Right renal pelvis (tissue), 4 donors: ENCODE data around the gene SLC22A4. TPM values are rescaled to one million over a fixed set of nuclear protein-coding genes. Genes with fewer than 3 reads are reported as not detected.

ENCODE experiments used
- DNase-seq, 4 donors: peaks; one replicate each; pipeline ENCODE4 v3.0.0-alpha.2; 2013; ENCODE audit warnings: low read depth in 4 of 4, low spot score in 3 of 4, missing footprints in 1 of 4
- polyA plus RNA-seq, 4 donors: library from polyadenylated mRNA; unstranded; fragments of 120-200 nt; gene quantifications; one replicate each; pipeline ENCODE4 v1.2.1, GENCODE V29; 2013; ENCODE audit not compliant: insufficient read length in 4 of 4

SLC22A4 gene
- 1 to 10 TPM; 4.2 to 6.6 (median 6.3) TPM for polyA plus RNA-seq

- DNase-seq: peak; percentile 80 to 91 (median 85)
Observed at GRCh38 chr5:132293992-132294727, at the start of gene SLC22A4. Gene SLC22A4 (plus strand): TSS chr5:132294394. CDS start chr5:132294617, 223 bp downstream.

- no peak for DNase-seq
Observed at GRCh38 chr5:132245593-132245992, 48.6 kb upstream of the SLC22A4 start.

- no peak for DNase-seq
Observed at GRCh38 chr5:132246806-132247205, 47.4 kb upstream of the SLC22A4 start.

DNA sequence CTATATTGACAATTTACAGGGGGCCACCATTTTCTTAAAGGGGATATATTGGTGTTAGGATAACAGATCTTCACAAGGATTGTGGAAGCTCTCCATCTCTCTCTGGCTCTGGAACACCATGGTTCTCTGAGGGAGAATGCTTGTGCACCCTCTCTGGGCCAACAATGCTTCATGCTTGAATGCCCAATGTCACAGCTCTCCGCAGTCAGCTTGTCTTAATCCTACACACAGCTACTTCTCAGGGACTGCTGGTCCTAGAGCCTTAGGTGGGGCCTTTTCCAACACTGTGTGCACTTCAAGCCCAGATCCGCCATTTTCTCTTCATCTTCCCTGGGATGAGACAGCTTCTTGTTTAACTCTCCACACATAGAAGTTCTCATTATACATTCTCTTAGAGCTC, 43.6 kb upstream of the SLC22A4 start:
- no peak for DNase-seq

DNA sequence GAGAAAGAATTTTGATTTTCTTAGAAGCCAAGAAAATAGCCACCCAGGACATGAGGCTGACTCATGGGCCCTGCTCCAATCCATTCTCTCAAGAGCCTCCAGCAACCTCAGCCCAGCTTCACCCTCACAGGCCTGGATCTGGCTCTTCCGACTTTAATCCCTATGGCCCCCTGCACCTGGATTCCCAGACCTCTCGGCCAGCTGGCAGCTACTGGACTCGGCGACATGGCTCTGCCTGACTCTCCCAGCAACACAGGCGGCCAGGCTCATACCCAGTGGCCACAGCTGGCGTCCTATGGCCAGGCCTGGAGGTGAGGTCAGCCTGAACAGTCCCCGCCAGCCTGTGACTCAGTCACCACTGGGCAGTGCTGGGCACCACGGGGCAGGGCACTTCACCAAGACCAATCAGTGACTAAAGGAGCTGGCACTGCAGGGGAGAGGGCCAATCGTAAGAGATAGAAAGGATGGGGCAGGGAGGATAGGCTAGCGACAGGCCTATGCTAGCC, 42.9 kb upstream of the SLC22A4 start:
- no peak for DNase-seq

DNA sequence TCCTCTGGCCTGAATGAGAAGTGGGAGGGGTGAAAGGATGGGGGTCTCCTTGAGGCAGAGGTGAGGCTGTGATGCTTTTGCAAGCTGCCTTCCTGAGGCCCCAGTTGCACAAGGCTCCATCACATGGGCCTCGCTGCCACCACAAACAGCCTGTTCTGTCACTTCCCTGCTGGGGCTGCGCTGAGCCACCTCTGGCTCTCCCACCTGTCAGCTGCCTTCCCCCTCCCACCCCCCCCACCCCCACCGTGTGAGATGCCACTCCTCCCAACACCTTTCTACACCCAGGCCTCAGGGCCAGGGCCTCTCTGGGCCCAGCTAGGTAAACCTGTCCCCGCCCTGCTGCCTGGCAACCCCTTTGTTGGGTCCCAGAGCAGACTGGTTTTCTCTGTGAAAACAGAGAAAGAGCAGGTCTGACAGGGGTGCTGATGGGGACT, 41.2 kb upstream of the SLC22A4 start:
- DNase-seq: no peak

DNA sequence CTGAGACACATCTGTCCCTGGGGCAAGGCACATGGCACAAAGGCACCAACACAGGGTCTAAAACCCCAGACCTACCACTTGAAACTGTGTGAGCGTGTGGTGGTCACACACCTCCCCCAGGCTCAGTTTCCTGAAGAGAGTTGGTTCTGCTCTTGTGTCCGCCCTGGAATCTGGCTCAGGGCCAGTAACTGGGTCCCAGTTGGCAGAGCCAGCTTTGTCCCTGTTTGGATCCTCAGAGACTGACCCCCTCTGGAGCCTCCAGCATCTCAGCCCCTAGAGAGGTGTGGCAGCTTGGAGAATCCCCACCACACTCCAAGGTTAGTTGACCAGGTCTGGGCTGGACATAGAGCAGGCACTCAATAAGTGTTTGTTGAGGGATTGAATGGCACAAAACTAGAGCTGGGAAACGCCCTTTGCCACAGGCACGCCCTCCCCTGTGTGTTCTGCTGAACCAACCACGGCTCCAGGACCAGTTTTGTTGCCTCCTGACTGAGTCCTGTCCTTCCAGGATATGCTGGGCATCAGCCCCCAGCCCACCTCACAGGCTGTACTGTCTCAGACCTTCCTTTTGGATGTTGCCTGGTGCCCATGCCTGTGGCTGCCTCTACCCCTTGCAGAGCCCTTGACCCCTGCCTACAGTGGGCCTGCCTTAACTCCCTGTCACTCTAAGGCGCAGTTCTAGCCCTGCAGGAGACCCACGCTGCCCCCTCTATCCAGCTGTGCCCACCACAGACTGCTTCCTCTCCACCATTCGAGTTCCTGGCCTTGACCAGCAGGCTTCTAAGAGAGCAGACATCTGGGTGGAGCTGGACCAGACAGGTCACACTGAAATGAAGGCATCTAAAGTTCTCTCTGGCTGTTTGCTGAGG, 40.5 kb upstream of the SLC22A4 start:
- DNase-seq: no peak

DNA sequence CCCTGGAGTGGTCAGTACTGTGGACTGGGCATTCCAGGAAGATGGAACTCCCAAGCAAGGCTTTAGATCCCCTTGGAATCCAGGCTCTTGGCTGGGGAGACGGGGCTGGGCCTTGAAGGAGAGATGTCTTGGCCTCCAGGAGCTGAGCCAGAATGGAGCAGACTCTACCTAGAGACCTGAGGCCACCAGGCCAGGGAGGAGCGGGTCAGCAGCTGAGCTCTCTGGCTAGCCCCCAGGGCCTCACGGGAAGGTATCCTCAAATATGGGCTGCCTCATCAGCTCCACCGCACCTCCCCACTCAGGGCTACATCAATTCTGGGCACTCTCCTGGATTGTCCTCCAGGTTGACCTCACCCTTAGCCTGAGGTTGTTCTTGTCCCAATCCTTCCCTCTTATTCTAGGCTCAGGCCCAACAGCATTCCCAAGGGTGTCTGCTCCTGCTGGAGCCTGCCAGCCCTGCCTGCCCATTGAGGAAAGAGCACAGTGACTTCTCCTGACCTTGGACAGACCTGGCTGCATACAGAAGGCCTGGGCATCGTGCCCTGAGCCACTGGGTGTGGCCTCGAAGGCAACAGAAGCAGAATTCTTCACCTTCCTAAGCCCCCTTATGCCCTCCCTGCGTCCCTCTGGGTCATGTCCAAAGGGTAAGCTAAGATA, 39.7 kb upstream of the SLC22A4 start:
- no peak for DNase-seq

GRCh38 chr5:132256086-132256782, 38.0 kb upstream of the SLC22A4 start:
- DNase-seq: no peak

GRCh38 chr5:132256783-132257130, 37.4 kb upstream of the SLC22A4 start:
- DNase-seq: no peak

DNA sequence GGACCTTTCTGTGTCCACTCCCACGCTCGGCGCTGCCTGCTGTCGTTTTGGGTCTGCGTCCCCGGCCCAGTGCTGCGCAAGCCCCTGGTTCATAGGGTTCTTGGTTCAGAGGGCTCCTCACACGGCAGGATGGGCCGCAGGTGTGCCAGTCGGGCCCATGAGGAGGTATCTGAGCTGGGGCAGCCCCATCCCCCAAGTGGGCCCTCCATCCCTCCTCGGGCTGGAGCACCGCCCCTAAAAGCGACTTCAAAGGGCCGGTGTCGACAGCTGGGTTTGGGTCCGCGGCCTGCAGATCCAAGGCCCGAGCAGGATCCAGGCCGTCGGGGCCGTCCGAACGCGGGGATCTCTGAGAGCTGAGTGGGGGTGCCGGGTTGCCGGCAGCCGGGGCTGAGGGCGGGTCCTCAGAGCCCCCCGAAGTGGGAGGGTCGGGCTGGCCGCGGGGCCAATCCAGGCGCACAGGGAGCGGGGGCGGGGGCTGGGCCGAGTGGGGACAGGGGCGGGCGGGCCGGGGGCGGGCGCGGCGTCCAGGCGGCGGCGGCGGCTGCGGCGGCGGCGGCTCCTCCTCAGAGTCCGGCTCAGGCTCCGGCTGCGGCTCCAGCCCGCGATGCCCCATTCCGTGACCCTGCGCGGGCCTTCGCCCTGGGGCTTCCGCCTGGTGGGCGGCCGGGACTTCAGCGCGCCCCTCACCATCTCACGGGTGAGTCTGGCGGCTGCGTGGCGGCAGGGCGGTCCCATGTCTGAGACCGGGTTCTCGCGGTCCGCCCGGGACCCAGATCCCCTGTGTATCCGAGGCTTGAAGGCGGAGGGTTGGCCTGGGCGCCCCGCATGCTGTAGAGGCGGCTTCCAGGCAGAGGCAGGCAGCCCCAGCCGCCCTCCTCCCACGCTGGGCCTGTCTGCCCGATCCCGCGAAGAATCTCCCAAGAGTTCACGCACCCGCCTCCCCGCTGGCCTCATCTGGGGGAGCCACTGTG, 36.8 kb upstream of the SLC22A4 start, which contains the start of gene PDLIM4:
PDLIM4 (plus strand) TSS at position 566 of the 971 bp plus-strand sequence; CDS start at position 605, 39 bp downstream.
- no peak for DNase-seq

- no peak for DNase-seq
Observed at GRCh38 chr5:132258102-132259068, 35.8 kb upstream of the SLC22A4 start.

DNA sequence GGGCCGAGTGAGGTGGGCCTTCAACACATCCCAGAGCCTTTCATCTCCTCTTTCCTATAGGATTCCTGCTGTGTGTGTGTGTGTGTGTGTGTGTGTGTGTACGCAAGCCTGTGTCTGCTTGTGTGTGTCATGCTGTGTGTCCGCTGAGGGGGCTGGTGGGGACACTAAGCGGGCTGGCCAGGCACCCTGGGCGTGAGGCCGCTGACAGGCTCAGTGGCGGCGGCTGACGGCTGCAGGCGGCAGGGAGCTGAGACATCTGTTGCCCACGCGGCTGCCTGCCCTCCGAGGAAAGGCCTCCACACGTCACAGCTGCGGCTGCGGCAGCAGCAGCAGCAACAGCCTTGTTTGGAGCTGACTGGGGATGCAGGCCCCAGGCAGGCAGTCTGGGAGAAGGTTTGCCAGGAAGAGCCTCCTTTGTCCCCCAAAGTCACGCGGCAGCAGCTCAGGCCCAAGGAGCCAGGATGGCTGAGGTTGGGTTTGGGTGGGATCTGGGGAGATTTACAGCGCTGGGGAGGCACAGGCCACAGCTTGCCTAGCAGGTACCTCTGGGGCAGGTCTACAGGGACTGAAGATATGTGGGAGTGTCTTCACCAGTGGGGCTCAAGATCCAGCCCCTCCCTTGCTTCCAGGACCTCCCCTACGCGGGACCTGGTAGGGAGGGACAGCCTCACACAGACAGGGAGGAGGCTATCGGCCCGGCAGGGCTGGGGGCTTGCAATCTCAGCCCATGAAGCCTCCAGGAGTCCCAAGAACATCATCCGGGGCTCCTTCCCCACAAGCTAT, 34.9 kb upstream of the SLC22A4 start:
- no peak for DNase-seq

- no peak for DNase-seq
Observed at GRCh38 chr5:132260051-132260450, 34.1 kb upstream of the SLC22A4 start.

DNA sequence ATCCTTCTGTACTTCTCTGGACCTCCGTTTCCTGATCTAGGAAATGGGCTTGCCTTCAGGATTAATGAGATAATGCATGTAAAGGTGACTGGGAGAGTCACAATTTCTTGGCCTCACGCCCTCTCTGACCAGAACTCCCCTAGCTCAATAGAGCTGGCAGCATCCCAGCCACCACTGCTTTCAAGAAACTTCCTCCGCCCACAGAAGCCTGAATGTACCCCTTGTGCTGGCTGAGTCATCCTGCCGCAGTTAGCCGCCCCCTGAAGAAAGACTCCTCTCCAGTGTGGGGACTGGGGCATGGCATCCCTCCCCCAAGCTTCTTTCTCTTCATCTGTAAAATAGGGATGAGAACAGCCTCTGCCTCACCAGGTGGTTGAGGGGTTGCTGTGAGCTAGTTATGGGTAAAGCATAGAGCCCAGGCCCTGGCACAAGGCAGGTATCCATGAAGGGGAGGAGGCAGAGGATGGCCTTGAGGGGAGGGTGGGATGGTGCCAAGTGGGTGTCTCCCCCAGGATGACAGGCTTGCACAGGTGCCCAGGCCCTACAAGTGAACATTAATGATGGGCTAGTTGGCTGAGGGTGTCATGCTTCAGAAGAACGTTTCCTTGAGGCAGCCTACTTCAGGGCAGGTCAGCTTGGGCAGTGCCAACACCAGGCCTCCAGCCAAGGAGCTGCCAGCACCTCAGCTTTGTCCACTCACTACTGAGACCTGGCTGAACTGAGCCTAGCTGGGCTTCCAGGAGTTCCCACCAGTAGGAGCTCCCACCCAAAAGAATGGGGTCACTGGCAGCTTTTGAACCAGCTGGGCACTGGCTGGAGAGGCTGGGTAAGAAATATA, 33.3 kb upstream of the SLC22A4 start:
- no peak for DNase-seq
